Activated CD8-positive, alpha-beta memory T cell treated with anti-CD3 and anti-CD28 coated beads, Interleukin-2, amount 10 ng/mL, durations not matched to agents 7 days and 5 days (primary cell): ENCODE measurements around the gene SPATS2L. TPM values are rescaled to one million over a fixed set of nuclear protein-coding genes. Genes with fewer than 3 reads are reported as not detected.

Source experiments
- ATAC-seq: fragments of 150-1000 bp; cut with Tn5 transposase; one replicate; pipeline ENCODE4 v1.10.0; 2021; ENCODE audit warnings: moderate library complexity
- CTCF ChIA-PET: fragments of 350-600 bp; sonication (Branson Sonifier 250); formaldehyde crosslinking; loops from one replicate; lab custom pipeline; 2021; ENCODE audit warnings: antibody characterized with exemption; lab: Charles Lee
- DNase-seq: peaks from one replicate; pipeline ENCODE4 v3.0.0-alpha.2; 2020
- H3K27ac Mint-ChIP-seq: one replicate; pipeline ENCODE4 v1.8.0; 2021; ENCODE audit warnings: mild to moderate bottlenecking, mixed read lengths
- H3K27me3 Mint-ChIP-seq: one replicate; pipeline ENCODE4 v1.8.0; 2021; ENCODE audit warnings: mixed read lengths
- H3K36me3 Mint-ChIP-seq: one replicate; pipeline ENCODE4 v1.8.0; 2021; ENCODE audit warnings: mild to moderate bottlenecking, mixed read lengths
- H3K4me1 Mint-ChIP-seq: one replicate; pipeline ENCODE4 v1.8.0; 2021; ENCODE audit warnings: mixed read lengths
- H3K4me3 Mint-ChIP-seq: one replicate; pipeline ENCODE4 v1.8.0; 2021; ENCODE audit warnings: mild to moderate bottlenecking, moderate library complexity, mixed read lengths
- H3K9me3 Mint-ChIP-seq: one replicate; pipeline ENCODE4 v1.8.0; 2022; ENCODE audit warnings: low read depth, mixed read lengths
- total RNA-seq, 2 experiments: library from RNA; stranded (reverse); gene quantifications; one replicate each; pipeline ENCODE4 v1.2.3, GENCODE V29; 2021

SPATS2L gene
- total RNA-seq, 2 experiments from 2014 or later: 62.9 to 89.7 TPM

DNA sequence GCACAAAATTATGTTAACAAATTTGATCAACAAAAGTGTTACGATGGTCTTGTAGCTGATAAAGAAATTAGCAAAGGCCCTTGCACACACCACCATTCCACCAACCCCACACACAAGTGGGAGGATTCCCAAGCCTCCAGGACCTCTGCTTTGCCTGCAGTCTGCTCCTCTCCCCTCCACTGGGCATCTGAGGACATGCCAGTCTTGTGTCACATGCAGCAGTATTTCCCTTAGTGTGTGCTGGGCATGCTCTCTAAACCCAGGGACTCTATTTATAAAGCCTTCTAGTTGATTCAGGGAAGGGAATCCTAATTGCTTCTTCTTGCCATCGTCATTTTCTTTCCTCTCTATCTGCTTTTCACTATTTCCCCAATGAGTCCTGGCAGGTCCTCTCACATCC lies 150.1 kb downstream of the SPATS2L start:
- Mint-ChIP-seq H3K36me3 (peaks cover 30% of the 10 kb centered on the region), H3K9me3 (no peaks in the 10 kb centered on the region), H3K4me3 (no peak overlapping the region), H3K4me1 (peaks cover 24% of the 10 kb centered on the region), H3K27me3 (no peaks in the 10 kb centered on the region), H3K27ac (no peak overlapping the region)
- CTCF ChIA-PET: interaction anchor here (1.3 kb wide), 1 partner anchor 11 kb away, joined by 3 read pairs; no protein-coding TSS in a partner anchor
- no peak for DNase-seq
- no peak for ATAC-seq

DNA sequence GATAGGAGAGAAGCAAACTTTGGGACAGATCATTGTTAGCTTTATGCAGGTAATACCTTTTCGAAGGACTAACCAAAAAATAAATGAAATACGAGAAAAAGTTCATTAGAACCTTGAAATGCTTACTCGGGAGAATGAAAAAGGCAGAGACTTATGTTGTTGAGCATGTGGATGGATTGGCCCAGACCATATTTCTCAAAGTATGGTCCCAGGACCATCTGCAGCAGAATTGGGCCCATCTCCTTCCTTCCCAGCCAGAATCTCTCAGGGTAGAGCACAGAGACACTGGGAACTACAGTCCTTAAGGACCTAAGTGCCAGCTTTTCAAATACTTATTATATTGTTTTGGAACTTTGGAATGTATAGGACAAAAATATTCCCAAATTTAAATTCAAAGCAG lies 152.6 kb downstream of the SPATS2L start:
- Mint-ChIP-seq H3K4me3 (no peak overlapping the region), H3K27ac (no peak overlapping the region), H3K4me1 (peaks cover 27% of the 10 kb centered on the region), H3K36me3 (peaks cover 41% of the 10 kb centered on the region), H3K27me3 (no peaks in the 10 kb centered on the region), H3K9me3 (no peaks in the 10 kb centered on the region)
- CTCF ChIA-PET: interaction anchor here (0.7 kb wide), 1 partner anchor 108 kb away, joined by 3 read pairs; no protein-coding TSS in a partner anchor
- no peak for ATAC-seq
- no peak for DNase-seq

DNA sequence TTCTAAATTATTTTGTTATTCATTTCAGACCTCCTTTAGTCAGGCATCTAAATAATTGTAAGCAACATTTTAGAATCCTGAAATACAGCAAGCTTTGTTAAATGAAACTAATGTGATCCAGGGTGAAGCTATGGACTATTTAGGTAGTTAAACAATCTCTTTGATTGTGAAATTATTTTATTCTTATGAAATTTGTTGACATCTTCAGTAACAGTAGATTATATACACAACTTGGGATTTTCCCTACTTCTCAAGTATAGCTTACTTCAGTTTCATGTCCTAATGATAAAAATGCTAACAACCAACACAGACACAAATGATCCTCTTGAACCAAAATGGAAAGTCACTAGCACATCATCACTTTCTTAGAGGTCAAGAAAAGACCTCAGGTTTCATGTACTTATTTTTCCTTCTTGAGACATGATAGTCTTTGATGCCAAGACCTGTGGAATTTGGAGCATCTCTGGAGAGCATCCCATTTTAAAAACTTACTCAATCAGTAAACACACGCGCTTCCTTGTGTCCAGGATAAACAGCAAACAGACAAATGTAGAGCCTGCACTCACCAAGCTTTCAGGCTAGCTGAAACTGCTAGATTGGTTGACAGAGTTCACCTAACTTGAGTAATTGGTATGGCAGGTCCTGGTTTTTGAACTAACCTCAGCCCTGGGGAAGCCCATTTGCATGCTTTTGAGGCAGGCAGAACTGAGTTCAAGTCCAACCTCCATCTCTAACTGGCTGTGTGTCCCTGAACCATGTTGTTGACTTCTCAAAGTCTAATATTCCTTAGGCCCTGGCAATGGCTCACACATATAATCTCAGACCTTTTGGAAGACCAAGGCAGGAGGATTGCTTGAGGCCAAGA lies 155.6 kb downstream of the SPATS2L start:
- CTCF ChIA-PET: interaction anchor here (1.2 to 1.4 kb wide), 2 partner anchors 9 to 17 kb away, joined by 3 to 4 read pairs; no protein-coding TSS in a partner anchor
- Mint-ChIP-seq H3K4me3 (no peak overlapping the region), H3K27ac (no peak overlapping the region), H3K9me3 (no peaks in the 10 kb centered on the region), H3K36me3 (peaks cover 36% of the 10 kb centered on the region), H3K4me1 (peaks cover 19% of the 10 kb centered on the region), H3K27me3 (no peaks in the 10 kb centered on the region)
- no peak for ATAC-seq
- DNase-seq: no peak

DNA sequence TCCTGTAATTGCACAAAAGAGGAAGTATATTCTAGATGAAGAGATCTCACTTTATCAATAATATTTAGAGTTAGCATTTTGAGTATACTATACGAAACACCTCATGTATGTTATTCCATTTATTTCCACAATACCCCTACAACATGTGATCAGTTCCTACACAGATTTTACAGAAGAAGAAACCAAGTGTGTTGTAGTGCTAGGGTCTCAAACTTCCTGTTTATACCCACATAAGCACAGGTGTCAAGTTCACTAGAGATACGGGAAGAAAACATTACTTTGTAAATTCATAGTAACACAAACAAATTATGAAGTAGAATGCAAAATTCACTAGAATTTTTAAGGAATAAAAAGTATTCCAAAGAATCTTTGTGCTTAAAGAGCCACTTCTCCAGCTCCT lies 157.0 kb downstream of the SPATS2L start:
- Mint-ChIP-seq H3K4me3 (no peak overlapping the region), H3K27me3 (no peaks in the 10 kb centered on the region), H3K9me3 (no peaks in the 10 kb centered on the region), H3K4me1 (peaks cover 33% of the 10 kb centered on the region), H3K36me3 (peaks cover 46% of the 10 kb centered on the region), H3K27ac (no peak overlapping the region)
- no peak for DNase-seq
- CTCF ChIA-PET: interaction anchor here (1.3 to 5.9 kb wide), 2 partner anchors 19 to 56 kb away, joined by 3 to 19 read pairs; no protein-coding TSS in a partner anchor
- no peak for ATAC-seq

DNA sequence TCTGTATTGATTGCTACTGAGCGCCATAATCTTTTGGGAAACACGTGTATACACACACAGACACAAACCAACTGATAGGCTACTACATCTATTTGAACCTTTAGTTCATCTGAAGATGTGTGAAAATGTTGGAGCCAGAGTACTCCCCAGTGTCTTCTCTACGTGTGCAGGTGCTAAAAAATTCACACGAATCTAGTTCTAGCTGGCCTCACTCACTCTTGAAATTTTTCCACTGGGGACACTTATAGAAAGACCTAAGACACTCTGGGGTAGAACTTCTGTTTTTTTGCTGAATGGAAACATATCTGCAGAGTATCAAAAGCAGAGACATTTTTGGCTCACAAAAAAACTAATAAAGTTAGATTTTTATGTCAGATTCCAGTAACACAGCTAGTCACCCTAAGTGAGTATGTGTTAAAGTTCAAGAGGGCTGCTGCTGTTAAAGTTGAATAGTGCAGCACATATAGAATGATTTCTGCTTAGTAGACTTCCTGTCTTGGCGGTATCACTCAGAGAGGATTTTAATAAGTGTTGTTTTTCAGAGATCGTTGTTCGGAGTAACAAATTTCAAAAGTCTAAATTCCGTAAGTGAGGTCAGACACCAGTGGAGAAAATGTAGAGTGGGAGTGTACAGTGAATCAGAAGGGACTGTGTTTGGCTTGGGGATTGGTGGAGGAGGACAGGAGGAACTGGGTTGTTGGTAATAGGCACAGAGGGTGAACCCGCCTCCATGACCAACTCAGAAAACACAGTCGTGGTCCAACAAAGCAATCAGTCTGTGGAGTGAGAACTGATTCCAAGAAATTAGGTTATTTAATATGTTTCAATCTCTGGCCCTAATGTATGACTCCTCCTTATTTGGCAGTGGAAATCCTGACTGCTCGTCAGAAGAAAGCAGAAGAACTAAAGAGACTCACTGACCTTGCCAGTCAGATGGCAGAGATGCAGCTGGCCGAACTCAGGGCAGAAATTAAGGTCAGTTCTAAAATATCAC lies 160.2 kb downstream of the SPATS2L start:
- peak overlapping the region; percentile 85 for H3K27ac Mint-ChIP-seq
- peak; percentile 50 for DNase-seq
- peaks cover 53% of the 10 kb centered on the region for H3K4me1 Mint-ChIP-seq
- H3K4me3 Mint-ChIP-seq: peak overlapping the region; percentile 41
- H3K36me3 Mint-ChIP-seq: peaks cover 53% of the 10 kb centered on the region
- no peaks in the 10 kb centered on the region for H3K9me3 Mint-ChIP-seq
- peak; percentile 86 for ATAC-seq
- CTCF ChIA-PET: interaction anchor here (1.0 to 5.9 kb wide), 8 partner anchors 12 to 481 kb away, joined by 4 to 19 read pairs (median 6); no protein-coding TSS in a partner anchor
- H3K27me3 Mint-ChIP-seq: no peaks in the 10 kb centered on the region

DNA sequence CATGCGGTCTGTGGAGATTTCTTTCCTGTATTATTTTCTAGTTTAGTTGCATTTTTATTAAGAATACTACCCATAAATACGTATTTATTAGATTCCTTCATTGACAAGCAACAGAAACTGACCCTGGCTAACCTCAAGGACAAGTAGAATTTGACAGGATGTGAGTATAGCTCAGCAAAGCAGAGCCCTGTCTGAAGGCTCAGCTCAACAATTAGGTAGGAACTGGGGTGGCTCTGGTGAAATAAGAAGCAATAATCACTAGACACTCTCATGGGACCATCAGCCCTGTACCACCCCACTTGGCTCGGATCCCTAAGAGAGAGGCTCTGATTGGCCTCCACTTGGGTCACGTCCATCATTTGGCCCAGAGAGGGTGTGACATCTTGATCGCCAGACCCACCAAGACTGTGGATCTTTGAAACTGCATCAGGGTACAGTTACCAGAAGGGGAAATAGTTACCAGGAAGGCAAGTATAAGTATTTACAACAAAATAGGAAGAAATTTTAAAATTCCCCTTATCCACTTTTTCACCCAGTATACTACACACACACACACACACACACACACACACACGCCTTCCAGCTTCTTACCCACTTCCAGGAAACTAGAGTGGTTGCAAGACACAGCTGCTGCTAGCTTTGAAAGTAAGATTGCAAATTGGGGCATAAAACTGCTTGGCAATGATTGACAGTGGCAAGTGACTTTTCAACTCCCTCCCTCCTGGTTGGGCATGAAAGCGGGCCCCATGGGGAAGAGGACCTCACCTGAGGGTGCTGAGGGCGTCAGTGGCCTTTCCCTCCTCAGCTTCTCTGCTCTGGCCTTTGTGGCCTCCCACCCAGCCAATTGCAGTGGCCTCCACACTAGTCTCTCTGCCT lies 161.6 kb downstream of the SPATS2L start:
- H3K4me3 Mint-ChIP-seq: no peak overlapping the region
- no peaks in the 10 kb centered on the region for H3K9me3 Mint-ChIP-seq
- CTCF ChIA-PET: interaction anchor here (1.0 to 5.9 kb wide), 11 partner anchors 11 to 489 kb away, joined by 3 to 29 read pairs (median 5); no protein-coding TSS in a partner anchor
- H3K27me3 Mint-ChIP-seq: no peaks in the 10 kb centered on the region
- peaks cover 41% of the 10 kb centered on the region for H3K36me3 Mint-ChIP-seq
- H3K4me1 Mint-ChIP-seq: peaks cover 50% of the 10 kb centered on the region
- DNase-seq (peak; percentile 53), ATAC-seq (peak; percentile 27)
- peak overlapping the region; percentile 85 for H3K27ac Mint-ChIP-seq

DNA sequence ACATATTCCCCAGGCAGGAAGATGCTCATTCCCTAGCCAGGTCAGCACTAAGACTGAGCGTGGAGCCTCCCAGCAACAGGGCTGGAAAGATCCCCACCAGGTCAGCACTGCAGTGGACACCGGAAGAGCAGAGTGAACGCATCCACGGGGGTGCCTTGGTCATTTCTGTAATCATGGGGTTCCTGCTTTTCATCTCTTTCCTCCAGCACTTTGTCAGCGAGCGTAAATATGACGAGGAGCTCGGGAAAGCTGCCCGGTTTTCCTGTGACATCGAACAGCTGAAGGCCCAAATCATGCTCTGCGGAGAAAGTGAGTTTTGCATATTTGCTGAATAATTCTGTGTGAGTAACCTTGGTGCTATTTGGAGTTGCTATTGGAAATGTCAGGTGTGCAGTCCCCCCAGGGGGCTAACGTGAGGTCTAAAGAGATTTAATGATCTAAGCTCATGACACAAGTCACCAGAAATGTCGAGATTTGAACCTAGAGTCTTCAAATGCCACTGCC lies 163.3 kb downstream of the SPATS2L start:
- peaks cover 47% of the 10 kb centered on the region for H3K4me1 Mint-ChIP-seq
- H3K27ac Mint-ChIP-seq: no peak overlapping the region
- H3K9me3 Mint-ChIP-seq: no peaks in the 10 kb centered on the region
- no peak for ATAC-seq
- H3K27me3 Mint-ChIP-seq: no peaks in the 10 kb centered on the region
- DNase-seq: no peak
- CTCF ChIA-PET: interaction anchor here (0.9 to 5.1 kb wide), 5 partner anchors 12 to 490 kb away, joined by 3 to 38 read pairs (median 9); no protein-coding TSS in a partner anchor
- peaks cover 41% of the 10 kb centered on the region for H3K36me3 Mint-ChIP-seq
- H3K4me3 Mint-ChIP-seq: no peak overlapping the region

DNA sequence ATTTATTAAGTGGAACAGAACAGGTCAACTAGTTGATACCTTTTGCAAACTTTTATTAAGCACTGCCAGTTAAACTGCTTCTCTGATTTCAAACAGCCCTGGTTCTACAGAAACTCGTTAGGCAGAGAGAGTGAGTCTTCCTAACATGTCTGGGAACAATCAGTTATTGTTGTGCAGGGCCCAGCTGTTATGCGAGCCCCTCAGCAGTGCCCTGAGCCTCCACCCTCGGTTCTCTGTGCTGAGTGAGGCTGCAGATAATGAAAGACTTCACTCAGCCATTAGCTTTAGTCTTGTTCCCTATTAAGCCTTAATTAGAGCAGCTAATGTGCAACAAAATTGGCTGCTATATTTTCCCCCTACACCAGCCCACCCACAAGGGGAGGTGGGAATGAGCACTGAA lies 163.7 kb downstream of the SPATS2L start:
- H3K4me1 Mint-ChIP-seq: peaks cover 47% of the 10 kb centered on the region
- ATAC-seq (no peak), DNase-seq (no peak)
- H3K36me3 Mint-ChIP-seq: peaks cover 40% of the 10 kb centered on the region
- no peaks in the 10 kb centered on the region for H3K27me3 Mint-ChIP-seq
- CTCF ChIA-PET: interaction anchor here (0.9 to 5.1 kb wide), 5 partner anchors 12 to 491 kb away, joined by 3 to 38 read pairs (median 9); no protein-coding TSS in a partner anchor
- no peaks in the 10 kb centered on the region for H3K9me3 Mint-ChIP-seq
- no peak overlapping the region for H3K4me3 Mint-ChIP-seq
- H3K27ac Mint-ChIP-seq: no peak overlapping the region

DNA sequence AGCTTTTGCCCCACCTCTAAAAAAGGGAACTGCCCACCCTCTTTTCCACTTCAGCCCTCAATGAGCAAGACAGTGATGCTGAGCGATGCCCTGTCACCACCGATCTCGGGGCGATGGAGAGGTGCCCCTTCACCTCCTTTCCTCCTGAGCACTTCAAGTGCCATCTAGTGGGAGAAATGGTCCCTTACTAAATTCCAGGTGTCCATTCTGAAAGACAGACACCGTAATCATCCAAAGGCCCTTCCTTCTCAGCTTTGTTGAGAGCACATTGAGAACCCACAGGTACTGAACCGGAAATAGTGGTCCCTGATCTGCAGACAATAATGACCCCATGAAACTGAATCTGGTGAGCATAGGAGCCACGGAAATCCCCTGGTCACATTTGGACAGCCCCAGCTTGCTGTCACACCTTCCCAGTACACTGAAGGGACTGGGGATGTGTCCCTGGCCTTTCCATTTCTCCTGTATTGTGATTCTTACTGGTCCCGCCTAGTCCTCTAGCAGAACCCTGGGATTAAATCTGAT lies 164.9 kb downstream of the SPATS2L start:
- peak; percentile 58 for DNase-seq
- peak; percentile 38 for ATAC-seq
- Mint-ChIP-seq H3K9me3 (no peaks in the 10 kb centered on the region), H3K27ac (peak overlapping the region; percentile 64), H3K36me3 (peaks cover 40% of the 10 kb centered on the region), H3K4me3 (no peak overlapping the region), H3K27me3 (no peaks in the 10 kb centered on the region), H3K4me1 (peaks cover 40% of the 10 kb centered on the region)
- CTCF ChIA-PET: interaction anchor here (0.8 to 5.1 kb wide), 8 partner anchors 9 to 498 kb away, joined by 3 to 38 read pairs (median 5); partner anchors contain the start of gene SPATS2L

DNA sequence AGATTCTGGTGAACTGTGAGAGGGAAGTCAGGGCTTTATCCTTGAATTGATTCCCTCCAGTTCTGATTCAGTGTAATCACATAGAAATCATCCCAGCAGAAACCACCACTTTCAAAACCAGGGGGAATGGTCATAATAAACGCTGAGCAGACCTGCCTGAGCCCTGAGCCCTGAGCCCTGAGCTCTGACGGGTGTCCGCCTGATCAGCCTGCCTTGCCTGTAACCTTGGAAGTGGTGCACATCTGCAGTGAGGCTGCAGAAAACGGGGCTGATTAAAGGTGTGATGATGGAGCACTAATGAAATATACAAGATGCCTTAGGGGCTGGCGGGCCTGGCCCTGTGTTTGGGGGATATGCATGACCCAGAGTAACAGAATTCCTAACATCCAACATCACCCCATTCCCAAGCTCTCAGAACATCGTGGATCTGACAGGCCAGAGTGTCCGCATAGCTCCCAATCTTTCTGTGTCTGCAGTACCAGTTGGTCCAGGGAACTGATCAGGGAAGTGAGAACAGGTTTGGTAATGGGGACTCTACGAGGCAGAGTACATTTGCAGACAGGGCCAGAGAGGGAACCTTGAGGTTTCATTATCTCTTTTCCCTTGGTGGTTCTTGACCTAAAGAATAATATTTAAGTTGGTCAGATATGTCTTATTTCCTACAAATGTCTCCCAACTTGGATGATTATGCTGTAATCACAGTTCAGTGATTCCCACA lies 165.6 kb downstream of the SPATS2L start:
- no peak for ATAC-seq
- Mint-ChIP-seq H3K36me3 (peaks cover 42% of the 10 kb centered on the region), H3K27me3 (no peaks in the 10 kb centered on the region), H3K4me3 (no peak overlapping the region), H3K27ac (no peak overlapping the region), H3K9me3 (no peaks in the 10 kb centered on the region), H3K4me1 (peaks cover 34% of the 10 kb centered on the region)
- no peak for DNase-seq
- CTCF ChIA-PET: interaction anchor here (0.7 to 5.1 kb wide), 8 partner anchors 10 to 629 kb away, joined by 3 to 38 read pairs (median 5); partner anchors contain the start of gene SPATS2L

DNA sequence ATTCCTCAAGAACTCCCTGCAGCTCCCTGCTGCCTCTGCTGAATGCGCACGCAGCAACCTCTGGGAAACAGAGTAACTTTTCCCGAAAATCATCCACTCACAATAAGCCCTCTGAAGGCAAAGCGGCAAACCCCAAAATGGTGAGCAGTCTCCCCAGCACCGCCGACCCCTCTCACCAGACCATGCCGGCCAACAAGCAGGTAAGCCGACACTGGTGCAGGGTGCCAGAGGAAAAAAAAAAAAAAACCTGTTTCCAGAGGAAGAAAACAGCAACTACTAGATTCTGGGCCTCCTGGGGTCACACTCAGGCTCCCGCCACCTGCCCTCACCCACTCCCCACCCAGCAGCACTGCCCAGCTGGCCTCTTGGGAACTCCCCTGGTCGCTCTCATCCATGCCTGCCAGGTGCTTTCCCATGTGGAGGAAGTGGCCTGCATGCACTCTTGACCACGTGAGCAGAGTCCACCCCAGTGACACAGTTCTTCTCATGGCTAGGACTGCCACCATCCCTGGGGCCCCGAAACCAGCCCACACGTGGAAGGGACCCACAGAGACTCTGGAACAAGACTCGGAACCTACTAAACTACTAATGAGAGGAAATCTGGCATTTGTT lies 166.5 kb downstream of the SPATS2L start:
- Mint-ChIP-seq H3K27ac (no peak overlapping the region), H3K27me3 (no peaks in the 10 kb centered on the region), H3K4me3 (no peak overlapping the region), H3K9me3 (no peaks in the 10 kb centered on the region), H3K4me1 (peaks cover 27% of the 10 kb centered on the region), H3K36me3 (peaks cover 39% of the 10 kb centered on the region)
- DNase-seq (no peak), ATAC-seq (no peak)
- CTCF ChIA-PET: interaction anchor here (0.7 to 3.8 kb wide), 5 partner anchors 9 to 630 kb away, joined by 3 to 38 read pairs (median 4); partner anchors contain the start of gene SPATS2L
